HEK293 (cell line): Measurements from ENCODE around the gene TRIM40.

Experiments used
- AEBP2 ChIP-seq: fragments of 450-650 bp; formaldehyde crosslinking; IDR thresholded peaks from 2 replicates; pipeline ENCODE4 v1.5.1; 2016; ENCODE audit warnings: missing biosample characterization, missing genetic modification characterization, borderline replicate concordance
- BCL11A ChIP-seq: fragments of 450-650 bp; formaldehyde crosslinking; IDR thresholded peaks from 2 replicates; pipeline ENCODE4 v1.5.1; 2016; ENCODE audit warnings: low read depth, missing biosample characterization, missing genetic modification characterization
- CTCF ChIP-seq: fragments of 450-650 bp; formaldehyde crosslinking; IDR thresholded peaks from 2 replicates; pipeline ENCODE4 v1.5.1; 2016; ENCODE audit warnings: missing biosample characterization, missing genetic modification characterization
- SALL2 ChIP-seq: fragments of 450-650 bp; formaldehyde crosslinking; IDR thresholded peaks from 2 replicates; pipeline ENCODE4 v1.5.0; 2017; ENCODE audit warnings: missing biosample characterization, mild to moderate bottlenecking, missing genetic modification characterization, borderline replicate concordance
- SETDB1 ChIP-seq: IDR thresholded peaks from one replicate; pipeline ENCODE4 v1.6.1; 2017; ENCODE audit warnings: mild to moderate bottlenecking, low read length, moderate library complexity, mixed read lengths; ENCODE audit not compliant: insufficient read length
- SP2 ChIP-seq: fragments of 450-650 bp; formaldehyde crosslinking; IDR thresholded peaks from 2 replicates; pipeline ENCODE4 v1.5.1; 2016; ENCODE audit warnings: missing biosample characterization, missing genetic modification characterization
- WT1 ChIP-seq: fragments of 450-650 bp; formaldehyde crosslinking; IDR thresholded peaks from 2 replicates; pipeline ENCODE4 v1.5.1; 2016; ENCODE audit warnings: missing biosample characterization, missing genetic modification characterization
- ZBTB8A ChIP-seq: fragments of 450-650 bp; formaldehyde crosslinking; IDR thresholded peaks from 2 replicates; pipeline ENCODE4 v1.5.1; 2016; ENCODE audit warnings: missing biosample characterization, missing genetic modification characterization
- ZNF146 ChIP-seq: fragments of 450-650 bp; formaldehyde crosslinking; IDR thresholded peaks from 2 replicates; pipeline ENCODE4 v1.5.1; 2016; ENCODE audit warnings: missing biosample characterization, missing genetic modification characterization
- ZNF274 ChIP-seq, 2 experiments: fragments of 200-500 bp in 1 of 2; fragments of 450-650 bp in 1 of 2; sonication (Bioruptor generic) in 1 of 2; formaldehyde crosslinking in 1 of 2; IDR thresholded peaks; 2 replicates each; pipeline versions ENCODE4 v1.5.1 to v1.6.1; 2014 to 2016; ENCODE audit warnings: borderline replicate concordance in 1 of 2, inconsistent platforms in 1 of 2, low read length in 1 of 2, missing biosample characterization in 1 of 2, missing genetic modification characterization in 1 of 2
- ZNF549 ChIP-seq: fragments of 450-650 bp; IDR thresholded peaks from 2 replicates; pipeline ENCODE4 v1.5.1; 2018; ENCODE audit warnings: missing biosample characterization, missing genetic modification characterization, mild to moderate bottlenecking, inconsistent platforms, moderate library complexity
- ZNF596 ChIP-seq: fragments of 450-650 bp; IDR thresholded peaks from 2 replicates; pipeline ENCODE4 v1.5.0; 2018; ENCODE audit warnings: missing biosample characterization, mild to moderate bottlenecking, missing genetic modification characterization, moderate library complexity
- ZNF660 ChIP-seq: fragments of 450-650 bp; IDR thresholded peaks from 2 replicates; pipeline ENCODE4 v1.5.1; 2018; ENCODE audit warnings: missing biosample characterization, mild to moderate bottlenecking, missing genetic modification characterization
- ZNF704 ChIP-seq: fragments of 450-650 bp; formaldehyde crosslinking; IDR thresholded peaks from 2 replicates; pipeline ENCODE4 v1.5.1; 2016; ENCODE audit warnings: missing biosample characterization, missing genetic modification characterization

GRCh38 chr6:30180145-30180544, 44.2 kb downstream of the TRIM40 start:
- TF ChIP-seq ZBTB8A (tag by site-specific recombination), result no peak
- TF ChIP-seq ZNF274 (IDR thresholded peaks at IDR 0.05; ENCODE audit: low read length), result no peak
- TF ChIP-seq ZNF274 (tag by site-specific recombination; IDR thresholded peaks at IDR 0.05; ENCODE audit: borderline replicate concordance), result no peak
- TF ChIP-seq SALL2 (tag by site-specific recombination), result no peak
- TF ChIP-seq CTCF (tag by site-specific recombination), result no peak
- TF ChIP-seq WT1 (tag by site-specific recombination), result no peak
- TF ChIP-seq SP2 (tag by site-specific recombination), result no peak
- no peak for TF ChIP-seq SETDB1
- no peak for TF ChIP-seq ZNF704
- no peak for TF ChIP-seq AEBP2
- TF ChIP-seq ZNF549 (tag by site-specific recombination), result no peak
- no peak for TF ChIP-seq BCL11A
- no peak for TF ChIP-seq ZNF146 (tag by site-specific recombination)
- TF ChIP-seq ZNF660, result no peak
- no peak for TF ChIP-seq ZNF596 (tag by site-specific recombination)
